HepG2 (cell line): Measurements from ENCODE around the gene C9orf40. TPM values are rescaled to one million over a fixed set of nuclear protein-coding genes. Genes with fewer than 3 reads are reported as not detected.

Source experiments
- FOXA1 ChIP-seq, 2 experiments: fragments of 450-650 bp in 1 of 2; sonication (generic) in 1 of 2; formaldehyde crosslinking in 1 of 2; IDR thresholded peaks; 2 replicates each; pipeline versions ENCODE4 v1.4.0 to v1.6.1; 2016 to 2020; ENCODE audit warnings: missing genetic modification reagents in 1 of 2
- FOXA3 ChIP-seq: IDR thresholded peaks from 2 replicates; pipeline ENCODE4 v1.6.1; 2016; ENCODE audit warnings: missing genetic modification reagents, missing compliant biosample characterization
- FOXO1 ChIP-seq: sonication (generic); formaldehyde crosslinking; IDR thresholded peaks from 2 replicates; pipeline ENCODE4 v1.4.0; 2020; ENCODE audit warnings: missing genetic modification reagents
- GABPA ChIP-seq, 2 experiments: IDR thresholded peaks; 2 replicates each; pipeline ENCODE4 v1.6.1; 2011 to 2016; ENCODE audit warnings: low read depth in 2 of 2, low read length in 1 of 2, missing biosample characterization in 1 of 2, missing genetic modification characterization in 1 of 2
- GATAD2A ChIP-seq: IDR thresholded peaks from 2 replicates; pipeline ENCODE4 v1.6.1; 2016
- NFYB ChIP-seq: sonication (generic); formaldehyde crosslinking; IDR thresholded peaks from 2 replicates; pipeline ENCODE4 v1.4.0; 2020; ENCODE audit warnings: missing genetic modification reagents
- PAWR ChIP-seq: sonication (generic); formaldehyde crosslinking; IDR thresholded peaks from 2 replicates; pipeline ENCODE4 v1.4.0; 2020; ENCODE audit warnings: missing genetic modification reagents, mild to moderate bottlenecking, borderline replicate concordance
- POLR2AphosphoS5 ChIP-seq: IDR thresholded peaks from 2 replicates; pipeline ENCODE4 v1.6.1; 2012; ENCODE audit warnings: low read depth, low read length
- RARG ChIP-seq: sonication (generic); formaldehyde crosslinking; IDR thresholded peaks from 2 replicates; pipeline ENCODE4 v1.4.0; 2020; ENCODE audit warnings: low read depth, mild to moderate bottlenecking, missing genetic modification reagents
- SATB2 ChIP-seq: sonication (generic); formaldehyde crosslinking; IDR thresholded peaks from 2 replicates; pipeline ENCODE4 v1.5.0; 2020; ENCODE audit warnings: missing genetic modification reagents
- SMYD3 ChIP-seq: sonication (generic); formaldehyde crosslinking; IDR thresholded peaks from 2 replicates; pipeline ENCODE4 v1.8.1; 2023; ENCODE audit warnings: mild to moderate bottlenecking, missing genetic modification reagents
- TBP ChIP-seq: sonication (generic); formaldehyde crosslinking; IDR thresholded peaks from 2 replicates; pipeline ENCODE4 v1.5.0; 2020; ENCODE audit warnings: missing genetic modification reagents
- WIZ ChIP-seq: sonication (generic); formaldehyde crosslinking; IDR thresholded peaks from 2 replicates; pipeline ENCODE4 v1.5.1; 2020; ENCODE audit warnings: mild to moderate bottlenecking, missing genetic modification reagents
- ZBTB21 ChIP-seq: sonication (generic); formaldehyde crosslinking; IDR thresholded peaks from 2 replicates; pipeline ENCODE4 v1.4.0; 2020; ENCODE audit warnings: missing genetic modification reagents
- ZFP1 ChIP-seq: IDR thresholded peaks from 2 replicates; pipeline ENCODE4 v1.6.1; 2016
- ZIK1 ChIP-seq: sonication (generic); formaldehyde crosslinking; IDR thresholded peaks from 2 replicates; pipeline ENCODE4 v1.5.0; 2020; ENCODE audit warnings: mild to moderate bottlenecking, low read depth, missing genetic modification reagents, borderline replicate concordance
- ZNF264 ChIP-seq: sonication (generic); formaldehyde crosslinking; IDR thresholded peaks from 2 replicates; pipeline ENCODE4 v1.4.0; 2020; ENCODE audit warnings: missing genetic modification reagents
- ZNF30 ChIP-seq: sonication (generic); formaldehyde crosslinking; IDR thresholded peaks from 2 replicates; pipeline ENCODE4 v1.5.0; 2020; ENCODE audit warnings: mild to moderate bottlenecking, missing genetic modification reagents
- ZNF644 ChIP-seq: IDR thresholded peaks from 2 replicates; pipeline ENCODE4 v1.6.1; 2016; ENCODE audit warnings: low read depth
- ZNF883 ChIP-seq: sonication (generic); formaldehyde crosslinking; IDR thresholded peaks from 2 replicates; pipeline ENCODE4 v1.5.1; 2020; ENCODE audit warnings: mild to moderate bottlenecking, missing genetic modification reagents; ENCODE audit errors: not compliant biosample characterization
- polyA plus RNA-seq, 8 experiments: library from polyadenylated mRNA; depleted of rRNA in 3 of 8; stranded (reverse) in 7 of 8; unstranded in 1 of 8; fragments of >200 nt; fragmentation: Illumina TruSeq in 4 of 8; extraction: Trizol in 4 of 8; gene quantifications; 2 replicates each; pipeline versions ENCODE4 v1.2.1 to v1.2.3, GENCODE V29; 2011 to 2016; ENCODE audit warnings: low read depth in 4 of 8, missing spikeins in 1 of 8, mixed read lengths in 1 of 8; ENCODE audit not compliant: insufficient read depth in 1 of 8
- total RNA-seq, 5 experiments: library from RNA; depleted of rRNA; stranded (reverse); fragments of >200 nt; fragmentation: Illumina TruSeq; extraction: Trizol; gene quantifications; 2 replicates each; pipeline ENCODE4 v1.2.3, GENCODE V29; 2016; ENCODE audit warnings: low read depth in 1 of 5
- TF ChIP-seq, protein P1 (sequence below): sonication (generic); formaldehyde crosslinking; IDR thresholded peaks from 2 replicates; pipeline ENCODE4 v1.8.1; 2023; ENCODE audit warnings: mild to moderate bottlenecking, missing genetic modification reagents
- TF ChIP-seq, protein P2 (sequence below): IDR thresholded peaks from 2 replicates; pipeline ENCODE4 v1.6.1; 2016; ENCODE audit warnings: mild to moderate bottlenecking, missing biosample characterization, missing genetic modification reagents
- TF ChIP-seq, protein P3 (sequence below): sonication (generic); formaldehyde crosslinking; IDR thresholded peaks from 2 replicates; pipeline ENCODE4 v1.8.0; 2022; ENCODE audit warnings: mild to moderate bottlenecking, missing genetic modification reagents, moderate library complexity
- TF ChIP-seq, protein P4 (sequence below): sonication (generic); formaldehyde crosslinking; IDR thresholded peaks from 2 replicates; pipeline ENCODE4 v1.8.0; 2022; ENCODE audit warnings: missing genetic modification reagents, mild to moderate bottlenecking, borderline replicate concordance
- TF ChIP-seq, protein P5 (sequence below): sonication (generic); formaldehyde crosslinking; IDR thresholded peaks from 2 replicates; pipeline ENCODE4 v1.4.0; 2020; ENCODE audit warnings: mild to moderate bottlenecking, low read depth, missing genetic modification reagents

Gene C9orf40
- total and polyA plus RNA-seq, 2 of the 13 experiments (the other 11 are each of a cell fraction or from before 2014, with no cell fraction given) = 3.0 to 13.5 TPM

DNA sequence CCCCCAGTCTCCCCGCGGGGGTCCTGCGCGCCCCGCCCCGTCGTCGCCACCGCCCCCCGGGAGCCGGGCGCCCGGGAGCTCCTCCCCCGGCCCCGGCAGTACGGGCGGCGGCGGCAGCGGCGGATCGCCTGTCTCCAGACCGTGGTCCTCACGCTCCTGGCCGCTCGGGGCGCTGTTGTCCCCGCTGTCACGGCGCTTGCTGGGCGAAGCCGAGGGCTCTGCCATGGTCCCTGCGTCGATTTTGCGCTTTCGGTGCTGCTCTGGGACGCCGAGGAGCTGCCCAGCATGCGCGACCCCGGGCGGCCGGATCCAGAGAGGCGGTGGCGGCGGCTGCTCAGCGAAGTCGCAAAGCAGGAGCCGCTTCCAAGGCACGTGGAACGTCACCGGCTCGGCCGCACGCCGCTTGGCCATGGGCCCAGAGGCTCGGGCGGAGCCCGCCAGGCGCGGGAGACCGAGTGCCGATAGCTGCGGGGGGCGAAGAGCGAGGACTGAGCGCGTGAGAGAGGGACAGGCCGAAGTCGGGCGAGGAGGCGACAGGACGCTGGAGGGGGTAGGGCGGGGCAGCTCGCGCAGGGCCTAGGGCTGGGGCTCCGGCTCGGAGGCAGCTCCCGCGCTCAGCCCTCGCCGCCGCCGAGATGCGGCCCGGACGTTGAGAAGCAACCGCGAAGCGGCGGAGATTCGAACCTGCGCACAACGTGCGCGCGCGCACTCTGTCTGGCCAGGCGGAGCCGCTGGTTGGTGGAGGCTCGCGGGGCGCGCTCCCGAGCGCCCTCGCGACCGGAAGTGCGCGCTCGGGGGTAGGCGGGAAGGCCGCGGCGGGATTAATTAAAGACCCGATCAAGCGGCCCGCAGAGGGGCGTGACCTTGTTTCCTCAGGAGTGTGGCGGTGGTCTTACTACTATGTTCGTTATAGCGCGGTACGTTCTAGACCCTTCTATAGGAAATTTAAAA, at the start of gene C9orf40 (continued):
- TF ChIP-seq FOXA3 (CRISPR knock-in tag) (peak; percentile 4; the same call in 1 of the 2 replicates), PAWR (CRISPR knock-in tag) (no peak), FOXA1 (IDR thresholded peaks at IDR 0.05) (no peak), FOXA1 (CRISPR knock-in tag; IDR thresholded peaks at IDR 0.05) (no peak; the same call in 1 of the 2 replicates), SMYD3 (0 out of 2 replicates have a peak, but pooled peaks have one; percentile 74), RARG (CRISPR knock-in tag) (0 out of 2 replicates have a peak, but pooled peaks have one; percentile 28), ZNF30 (CRISPR knock-in tag) (0 out of 2 replicates have a peak, but pooled peaks have one; percentile 83), GATAD2A (CRISPR knock-in tag) (no peak), FOXO1 (CRISPR knock-in tag) (peak; percentile 54; the same call in 1 of the 2 replicates), ZIK1 (CRISPR knock-in tag) (peak; percentile 80), NFYB (CRISPR knock-in tag) (peak; percentile 71), ZNF264 (peak; percentile 65; the same call in 1 of the 2 replicates), ZNF883 (peak; percentile 94), POLR2AphosphoS5 (peak; percentile 40), ZFP1 (CRISPR knock-in tag) (no peak), TBP (CRISPR knock-in tag) (no peak), SATB2 (CRISPR knock-in tag) (0 out of 2 replicates have a peak, but pooled peaks have one; percentile 24), ZBTB21 (CRISPR knock-in tag) (no peak), ZNF644 (peak; percentile 49; the same call in 1 of the 2 replicates), WIZ (0 out of 2 replicates have a peak, but pooled peaks have one; percentile 30), GABPA (IDR thresholded peaks at IDR 0.05; ENCODE audit: low read depth, low read length) (peak; percentile 69), GABPA (CRISPR knock-in tag; IDR thresholded peaks at IDR 0.05; ENCODE audit: low read depth) (peak; percentile 83)
- TF ChIP-seq, protein P1, sequence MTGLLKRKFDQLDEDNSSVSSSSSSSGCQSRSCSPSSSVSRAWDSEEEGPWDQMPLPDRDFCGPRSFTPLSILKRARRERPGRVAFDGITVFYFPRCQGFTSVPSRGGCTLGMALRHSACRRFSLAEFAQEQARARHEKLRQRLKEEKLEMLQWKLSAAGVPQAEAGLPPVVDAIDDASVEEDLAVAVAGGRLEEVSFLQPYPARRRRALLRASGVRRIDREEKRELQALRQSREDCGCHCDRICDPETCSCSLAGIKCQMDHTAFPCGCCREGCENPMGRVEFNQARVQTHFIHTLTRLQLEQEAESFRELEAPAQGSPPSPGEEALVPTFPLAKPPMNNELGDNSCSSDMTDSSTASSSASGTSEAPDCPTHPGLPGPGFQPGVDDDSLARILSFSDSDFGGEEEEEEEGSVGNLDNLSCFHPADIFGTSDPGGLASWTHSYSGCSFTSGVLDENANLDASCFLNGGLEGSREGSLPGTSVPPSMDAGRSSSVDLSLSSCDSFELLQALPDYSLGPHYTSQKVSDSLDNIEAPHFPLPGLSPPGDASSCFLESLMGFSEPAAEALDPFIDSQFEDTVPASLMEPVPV (CRISPR knock-in tag) = peak; percentile 81; the same call in 1 of the 2 replicates
- TF ChIP-seq, protein P2, sequence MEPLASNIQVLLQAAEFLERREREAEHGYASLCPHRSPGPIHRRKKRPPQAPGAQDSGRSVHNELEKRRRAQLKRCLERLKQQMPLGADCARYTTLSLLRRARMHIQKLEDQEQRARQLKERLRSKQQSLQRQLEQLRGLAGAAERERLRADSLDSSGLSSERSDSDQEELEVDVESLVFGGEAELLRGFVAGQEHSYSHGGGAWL (CRISPR knock-in tag) = peak; percentile 89
- TF ChIP-seq, protein P3, sequence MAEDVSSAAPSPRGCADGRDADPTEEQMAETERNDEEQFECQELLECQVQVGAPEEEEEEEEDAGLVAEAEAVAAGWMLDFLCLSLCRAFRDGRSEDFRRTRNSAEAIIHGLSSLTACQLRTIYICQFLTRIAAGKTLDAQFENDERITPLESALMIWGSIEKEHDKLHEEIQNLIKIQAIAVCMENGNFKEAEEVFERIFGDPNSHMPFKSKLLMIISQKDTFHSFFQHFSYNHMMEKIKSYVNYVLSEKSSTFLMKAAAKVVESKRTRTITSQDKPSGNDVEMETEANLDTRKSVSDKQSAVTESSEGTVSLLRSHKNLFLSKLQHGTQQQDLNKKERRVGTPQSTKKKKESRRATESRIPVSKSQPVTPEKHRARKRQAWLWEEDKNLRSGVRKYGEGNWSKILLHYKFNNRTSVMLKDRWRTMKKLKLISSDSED (CRISPR knock-in tag) = no peak
- TF ChIP-seq, protein P4, sequence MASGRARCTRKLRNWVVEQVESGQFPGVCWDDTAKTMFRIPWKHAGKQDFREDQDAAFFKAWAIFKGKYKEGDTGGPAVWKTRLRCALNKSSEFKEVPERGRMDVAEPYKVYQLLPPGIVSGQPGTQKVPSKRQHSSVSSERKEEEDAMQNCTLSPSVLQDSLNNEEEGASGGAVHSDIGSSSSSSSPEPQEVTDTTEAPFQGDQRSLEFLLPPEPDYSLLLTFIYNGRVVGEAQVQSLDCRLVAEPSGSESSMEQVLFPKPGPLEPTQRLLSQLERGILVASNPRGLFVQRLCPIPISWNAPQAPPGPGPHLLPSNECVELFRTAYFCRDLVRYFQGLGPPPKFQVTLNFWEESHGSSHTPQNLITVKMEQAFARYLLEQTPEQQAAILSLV (CRISPR knock-in tag) = peak; percentile 86; the same call in 1 of the 2 replicates
- TF ChIP-seq, protein P5, sequence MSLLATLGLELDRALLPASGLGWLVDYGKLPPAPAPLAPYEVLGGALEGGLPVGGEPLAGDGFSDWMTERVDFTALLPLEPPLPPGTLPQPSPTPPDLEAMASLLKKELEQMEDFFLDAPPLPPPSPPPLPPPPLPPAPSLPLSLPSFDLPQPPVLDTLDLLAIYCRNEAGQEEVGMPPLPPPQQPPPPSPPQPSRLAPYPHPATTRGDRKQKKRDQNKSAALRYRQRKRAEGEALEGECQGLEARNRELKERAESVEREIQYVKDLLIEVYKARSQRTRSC (CRISPR knock-in tag) = no peak
